NCI-H2081 (cell line): ENCODE measurements around the gene FLYWCH1.

Experiments
- DNase-seq, 2 experiments: peaks; one replicate each; lab custom pipeline; 2025; lab: John Stamatoyannopoulos, UW

Gene FLYWCH1

DNA sequence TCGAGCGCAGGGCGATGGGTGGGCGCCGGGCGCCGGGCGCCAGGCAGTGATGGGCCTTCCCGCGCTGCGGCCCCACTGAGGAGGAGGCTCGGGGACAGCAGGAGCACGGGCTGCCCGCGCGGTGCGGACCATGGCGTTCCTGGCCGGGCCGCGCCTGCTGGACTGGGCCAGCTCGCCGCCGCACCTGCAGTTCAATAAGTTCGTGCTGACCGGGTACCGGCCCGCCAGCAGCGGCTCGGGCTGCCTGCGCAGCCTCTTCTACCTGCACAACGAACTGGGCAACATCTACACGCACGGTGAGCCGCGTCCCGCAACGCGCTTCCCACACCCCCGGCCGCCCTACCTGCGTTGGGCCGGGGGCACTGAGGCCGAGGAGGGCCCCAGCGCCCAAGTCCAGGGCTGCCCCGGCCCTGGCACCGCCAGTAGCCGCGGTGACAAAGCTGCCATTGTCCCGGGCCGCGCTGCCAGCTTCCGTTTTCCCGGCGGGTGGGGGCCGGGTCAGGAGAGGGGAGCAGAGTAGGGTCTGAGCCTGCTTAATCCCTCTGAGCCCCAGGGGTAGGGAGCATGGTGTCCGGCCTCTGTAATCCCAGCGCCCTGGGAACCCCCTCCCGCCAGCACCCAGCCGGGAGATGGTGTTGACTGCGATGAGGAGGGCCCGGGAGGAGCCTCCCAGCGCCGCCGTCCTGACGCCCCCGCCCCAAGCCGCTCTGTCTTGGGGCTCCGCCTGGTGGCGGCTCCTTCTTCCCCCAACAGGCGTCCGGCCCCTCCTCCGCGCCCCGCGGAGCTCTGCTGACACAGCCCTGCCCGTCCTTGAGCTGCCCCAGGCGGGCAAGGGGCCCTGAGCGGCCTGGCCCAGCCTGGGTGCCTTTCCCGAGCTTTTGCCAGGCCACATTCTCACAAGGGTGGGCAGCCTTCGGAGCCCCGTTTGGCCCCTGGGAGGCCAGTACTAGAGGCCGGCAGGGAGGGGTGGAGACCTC, 58.1 kb downstream of the FLYWCH1 start:
- peak; percentile 62 to 74 for DNase-seq

DNA sequence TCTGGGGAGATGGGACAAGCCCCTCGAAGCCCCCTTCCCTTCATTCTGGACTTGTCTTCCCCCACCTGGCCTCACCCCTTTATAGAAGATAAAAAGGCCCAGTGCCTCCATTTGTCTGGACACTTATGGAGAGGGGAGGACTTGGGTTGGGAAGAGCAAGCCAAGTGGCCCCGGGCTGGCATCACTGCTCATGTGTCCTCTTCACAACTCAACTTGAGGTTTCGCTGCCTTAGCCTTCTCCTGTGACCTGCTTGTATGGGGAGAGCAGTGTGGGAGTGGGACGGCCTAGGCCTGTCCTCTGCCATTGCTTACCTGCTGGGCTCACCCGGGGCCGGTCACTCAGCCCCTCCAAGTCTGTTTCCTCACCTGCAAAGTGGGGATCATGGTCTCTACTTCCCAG, 58.8 kb downstream of the FLYWCH1 start:
- no peak for DNase-seq

- DNase-seq, result no peak
These were observed 59.6 kb downstream of the FLYWCH1 start for GRCh38 chr16:2971134-2971984.

DNA sequence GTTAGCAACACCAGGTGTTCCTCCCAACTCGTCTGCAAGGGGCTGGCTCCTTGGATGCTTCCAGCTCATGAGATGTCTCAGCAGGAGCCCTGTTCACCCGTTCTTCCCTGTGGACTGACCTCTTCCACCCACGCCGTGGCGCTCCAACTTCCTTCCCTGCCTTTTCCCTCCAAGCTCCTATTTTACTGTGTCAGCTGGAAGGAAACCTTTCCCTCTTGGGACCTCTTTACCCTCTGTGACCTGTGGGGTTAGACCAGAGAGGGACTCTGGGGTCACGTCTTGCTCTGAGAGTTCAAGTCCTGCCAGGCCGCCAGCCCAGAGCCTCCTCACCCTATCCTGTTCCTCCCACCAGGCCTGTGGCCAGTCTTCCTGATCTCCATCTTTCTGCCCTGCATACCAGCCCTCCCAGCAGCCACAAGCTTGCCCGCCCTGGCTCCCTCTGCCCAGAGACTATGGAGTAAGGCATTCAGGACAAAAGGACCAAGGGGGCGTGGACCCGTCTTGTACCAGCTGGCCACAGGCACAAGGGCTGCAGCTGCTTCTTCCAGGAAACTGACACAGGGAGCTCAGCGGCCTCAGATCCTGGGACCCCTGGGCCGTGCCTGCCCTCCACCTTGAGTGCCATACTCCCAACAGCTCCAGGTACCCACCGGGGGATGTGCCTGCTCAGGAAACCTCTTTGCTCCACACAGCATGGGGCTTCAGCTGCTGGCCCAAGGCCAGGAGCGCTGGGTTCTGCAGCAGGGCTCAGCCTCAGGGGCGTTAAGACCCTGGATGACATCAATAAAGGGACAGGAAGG, 60.5 kb downstream of the FLYWCH1 start:
- peak; percentile 35 to 41 for DNase-seq

GRCh38 chr16:2973093-2973492, 61.4 kb downstream of the FLYWCH1 start:
- DNase-seq, result no peak

DNA sequence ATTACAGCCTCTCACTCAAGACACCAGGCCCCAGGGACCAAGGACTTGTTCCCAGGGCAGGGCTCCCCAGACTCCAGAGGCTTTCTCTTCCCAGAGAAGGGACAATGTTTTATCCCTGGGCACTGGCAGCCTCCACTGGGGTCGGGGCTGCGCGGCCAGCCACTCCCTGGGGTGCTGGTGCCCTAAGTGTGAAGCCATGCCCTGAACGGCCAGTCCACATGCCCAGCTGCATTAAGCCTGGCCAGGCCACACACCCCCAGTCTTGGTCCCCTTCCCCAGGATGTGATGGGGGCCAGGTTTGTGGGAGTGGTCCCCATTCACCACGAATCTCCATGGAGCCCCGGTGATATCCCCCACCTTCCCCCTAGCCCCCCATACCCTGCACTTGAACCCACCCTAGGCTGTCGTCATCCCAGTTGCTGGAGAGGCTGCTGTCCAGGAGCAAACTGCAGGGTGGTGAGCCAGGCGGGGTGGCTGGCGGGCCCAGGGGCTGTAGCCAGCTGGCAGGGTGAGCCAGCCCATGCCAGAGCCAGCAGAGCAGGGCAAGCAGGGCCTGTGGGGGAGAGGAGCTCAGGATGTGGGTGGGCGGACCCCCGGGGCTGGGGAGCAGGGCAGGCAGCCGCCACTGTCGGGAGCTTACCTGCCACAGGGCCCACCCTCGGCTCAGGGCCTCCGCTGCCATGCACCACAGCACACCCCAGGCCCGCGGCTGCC, 62.0 kb downstream of the FLYWCH1 start:
- peak in 1 of 2 experiments; percentile 40 for DNase-seq

DNA sequence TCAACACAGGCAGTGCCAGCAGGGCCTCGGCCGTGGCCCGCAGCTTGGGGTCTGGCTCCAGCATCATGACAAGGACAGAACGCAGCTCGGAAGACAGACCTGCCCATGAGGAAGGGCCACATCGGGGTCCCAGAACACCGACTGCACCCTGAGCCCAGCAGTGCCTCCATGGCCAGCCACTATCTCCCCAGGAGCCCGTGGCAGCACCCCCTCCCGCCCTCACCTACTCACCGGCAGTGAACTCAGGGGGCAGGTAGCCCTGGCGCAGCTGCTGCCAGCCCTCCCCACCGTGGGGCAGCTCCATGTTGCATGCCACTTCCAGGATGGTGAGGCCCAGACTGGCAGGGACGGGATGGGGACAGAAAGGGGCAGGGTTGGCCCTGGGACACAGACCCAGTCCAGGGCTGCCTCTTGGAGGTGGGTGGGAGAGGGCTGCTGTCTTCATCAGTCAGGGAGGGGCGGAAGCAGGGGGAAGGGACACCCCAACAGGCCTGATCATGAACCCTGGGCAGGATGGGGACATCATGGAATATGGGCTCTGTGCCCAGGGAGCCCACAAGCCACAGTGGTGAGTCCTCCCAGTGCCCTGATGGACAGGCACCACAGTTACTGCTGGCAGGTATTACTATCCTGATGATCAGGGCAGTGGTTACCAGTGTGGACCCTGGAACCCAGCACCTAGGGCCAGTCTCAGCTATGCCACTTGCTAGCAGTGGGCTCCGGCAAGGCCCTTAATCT, 62.8 kb downstream of the FLYWCH1 start:
- DNase-seq, result no peak

DNA sequence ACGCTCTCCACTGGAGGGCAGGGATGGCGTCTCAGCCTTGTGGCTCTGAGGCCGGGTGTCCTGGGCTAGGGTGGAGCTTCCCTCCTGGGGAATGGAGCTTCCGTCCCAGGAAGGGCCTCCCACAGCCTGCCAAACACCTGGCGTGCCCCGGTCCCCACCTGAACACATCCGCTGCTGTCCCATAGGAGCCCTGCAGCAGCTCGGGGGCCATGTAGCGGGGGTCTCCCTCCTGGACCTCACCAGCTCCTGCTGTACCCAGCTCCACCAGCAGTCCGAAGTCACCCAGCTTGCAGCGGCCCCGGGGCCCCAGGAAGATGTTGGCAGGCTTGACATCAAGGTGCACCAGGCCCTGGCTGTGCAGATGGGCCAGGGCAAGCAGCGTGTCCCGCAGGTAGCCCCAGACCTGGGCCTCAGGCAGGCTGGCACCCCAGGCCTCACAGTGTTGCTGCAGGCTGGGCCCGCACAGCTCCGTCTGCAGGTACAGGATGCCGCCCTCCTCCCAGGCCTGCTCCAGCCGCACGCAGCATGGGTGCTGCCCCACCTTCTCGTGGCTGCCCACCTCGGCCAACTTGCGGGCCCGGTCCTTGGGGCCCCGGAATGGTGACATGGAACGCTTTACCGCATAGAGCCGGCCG, 63.5 kb downstream of the FLYWCH1 start:
- DNase-seq, result no peak

GRCh38 chr16:2976201-2976600, 64.5 kb downstream of the FLYWCH1 start:
- no peak for DNase-seq

- DNase-seq, result no peak
These were observed 64.9 kb downstream of the FLYWCH1 start for GRCh38 chr16:2976673-2977072.

DNA sequence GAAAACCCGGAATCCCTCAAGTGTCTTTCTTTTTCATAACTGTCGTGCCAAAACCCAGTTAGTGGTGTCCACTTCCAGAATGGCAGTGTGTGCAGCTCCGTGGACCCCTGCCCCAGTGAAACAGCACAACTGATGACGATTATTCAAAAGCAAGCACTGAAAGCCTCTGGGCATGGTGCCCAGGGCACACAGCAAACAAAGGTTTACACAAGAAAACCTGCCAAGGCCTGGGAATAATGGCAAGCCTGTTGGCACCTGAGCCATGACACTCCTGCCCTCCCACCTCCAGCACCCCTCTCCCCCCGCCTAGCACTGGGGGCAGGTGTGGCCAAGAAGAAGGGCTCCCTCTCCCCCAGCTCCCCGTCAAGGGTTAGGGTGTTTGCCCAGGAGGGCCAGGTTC, 65.7 kb downstream of the FLYWCH1 start:
- peak; percentile 88 to 95 for DNase-seq

DNA sequence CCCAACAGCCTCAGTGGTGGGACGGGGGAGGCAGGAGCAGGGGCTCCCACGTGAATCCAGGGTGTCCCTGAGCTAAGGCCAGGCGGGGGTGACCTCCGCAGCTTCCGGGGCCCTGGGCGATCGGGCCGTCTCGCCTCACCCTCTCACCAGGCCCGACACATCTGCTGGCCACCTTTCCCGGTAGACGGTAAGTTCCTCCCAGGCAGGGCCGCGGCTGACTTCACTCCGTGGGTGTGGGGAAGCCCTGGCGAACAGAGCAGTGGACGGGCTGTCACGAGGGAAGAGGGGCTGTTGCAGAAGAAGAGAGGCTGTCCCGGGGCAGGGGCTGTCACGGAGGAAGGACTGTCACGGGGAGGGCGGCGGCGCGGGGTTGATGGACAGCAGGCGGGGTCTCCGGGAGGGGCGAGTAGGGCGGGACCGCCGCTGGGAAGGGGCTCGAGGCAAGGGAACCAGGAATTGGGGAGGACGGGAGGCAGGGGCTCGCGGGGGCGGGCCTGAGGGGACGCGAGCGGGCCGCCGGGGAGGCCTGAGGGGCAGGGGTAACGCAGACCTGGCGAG, 68.0 kb downstream of the FLYWCH1 start:
- DNase-seq, result no peak

GRCh38 chr16:2980227-2981176, 68.8 kb downstream of the FLYWCH1 start, which contains the start of gene PKMYT1:
Gene PKMYT1 (minus strand): TSS chr16:2980446. CDS start chr16:2979657, 789 bp downstream.
- DNase-seq, result peak; percentile 87 to 91

GRCh38 chr16:2981177-2981898, 69.6 kb downstream of the FLYWCH1 start:
- no peak for DNase-seq

- no peak for DNase-seq
These were observed 70.1 kb downstream of the FLYWCH1 start for GRCh38 chr16:2981899-2982250.

- DNase-seq, result no peak
These were observed 70.7 kb downstream of the FLYWCH1 start for GRCh38 chr16:2982402-2982801.

- peak; percentile 68 to 70 for DNase-seq
These were observed 72.0 kb downstream of the FLYWCH1 start for GRCh38 chr16:2983706-2984136.

GRCh38 chr16:2985462-2985861, 73.7 kb downstream of the FLYWCH1 start:
- DNase-seq, result no peak
